GM19099 (cell line): ENCODE data around the gene ANKRD11.

Experiments used
- POLR2A ChIP-seq: IDR thresholded peaks from 3 replicates; pipeline ENCODE4 v1.6.1; 2011; ENCODE audit warnings: low read depth; ENCODE audit not compliant: insufficient read length; ENCODE audit errors: extremely low read depth

The ANKRD11 gene

DNA sequence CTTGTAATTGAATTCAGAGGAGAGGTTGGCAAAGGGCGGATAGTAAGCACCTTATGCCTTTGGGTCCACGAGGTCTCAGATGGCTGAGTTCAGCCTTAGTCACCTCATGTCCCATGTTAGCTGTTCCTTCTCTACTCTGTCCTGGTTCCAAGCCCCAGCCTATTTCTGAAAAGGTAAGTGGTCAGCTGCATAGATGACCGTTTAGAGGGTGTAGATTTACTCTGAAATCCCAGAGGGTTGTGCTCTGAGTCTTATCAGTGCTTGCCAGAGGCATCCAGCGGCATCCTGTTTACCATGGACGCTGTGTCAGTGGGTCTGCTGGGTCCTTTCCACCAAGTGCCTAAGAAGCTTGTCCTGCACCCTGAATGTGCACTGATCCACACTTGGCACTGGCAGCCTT is 271.0 kb downstream of the ANKRD11 start:
- no peak for TF ChIP-seq POLR2A
